HEK293 (cell line): ENCODE results near the gene DNAJC4.

ENCODE experiments used
- CTCF ChIA-PET: fragments of 350-600 bp; formaldehyde crosslinking; extraction: SDS; loops from one replicate; lab custom pipeline; 2021; ENCODE audit warnings: antibody characterized with exemption; lab: Yijun Ruan, JAX
- POLR2A ChIA-PET: fragments of 300-600 bp; formaldehyde crosslinking; extraction: SDS; loops from one replicate; lab custom pipeline; 2020; ENCODE audit warnings: antibody characterized with exemption, inconsistent platforms; lab: Yijun Ruan, JAX
- H3K27ac ChIP-seq: fragments of 200-500 bp; sonication (Bioruptor generic); 2 replicates; pipeline ENCODE4 v1.5.1; 2014; ENCODE audit warnings: low read depth, low read length, control low read depth, inconsistent platforms; ENCODE audit errors: extremely low read depth
- H3K36me3 ChIP-seq, 2 experiments: fragments of 200-500 bp in 1 of 2; sonication (Bioruptor generic) in 1 of 2; 1 replicate in 1 of 2; 2 replicates in 1 of 2; pipeline ENCODE4 v1.5.1; 2014 to 2017; ENCODE audit warnings: inconsistent platforms in 2 of 2, low read length in 2 of 2; ENCODE audit not compliant: control insufficient read depth in 2 of 2, insufficient read depth in 1 of 2
- H3K4me1 ChIP-seq: fragments of 200-500 bp; sonication (Bioruptor generic); 2 replicates; pipeline ENCODE4 v1.5.1; 2014; ENCODE audit warnings: mild to moderate bottlenecking, low read length, inconsistent platforms; ENCODE audit not compliant: control insufficient read depth, insufficient read depth
- H3K4me3 ChIP-seq: 2 replicates; pipeline ENCODE4 v1.5.1; 2011; ENCODE audit warnings: low read depth, mild to moderate bottlenecking, control low read depth, low read length, moderate library complexity
- H3K9me3 ChIP-seq: fragments of 200-500 bp; sonication (Bioruptor generic); 2 replicates; pipeline ENCODE4 v1.5.1; 2014; ENCODE audit warnings: low read depth, low read length, inconsistent platforms; ENCODE audit not compliant: control insufficient read depth, insufficient read depth
- HOXC10 ChIP-seq: sonication (generic); formaldehyde crosslinking; IDR thresholded peaks from 2 replicates; pipeline ENCODE4 v1.8.1; 2023; ENCODE audit warnings: mild to moderate bottlenecking, missing genetic modification reagents
- IKZF3 ChIP-seq: fragments of 450-650 bp; IDR thresholded peaks from 2 replicates; pipeline ENCODE4 v1.5.0; 2018; ENCODE audit warnings: missing biosample characterization, mild to moderate bottlenecking, missing genetic modification characterization, moderate library complexity
- KLF10 ChIP-seq: fragments of 450-650 bp; IDR thresholded peaks from 2 replicates; pipeline ENCODE4 v1.5.1; 2018; ENCODE audit warnings: missing biosample characterization, mild to moderate bottlenecking, missing genetic modification characterization
- SCRT2 ChIP-seq: fragments of 450-650 bp; formaldehyde crosslinking; IDR thresholded peaks from 2 replicates; pipeline ENCODE4 v1.5.1; 2016; ENCODE audit warnings: missing biosample characterization, missing genetic modification characterization
- SP2 ChIP-seq: fragments of 450-650 bp; formaldehyde crosslinking; IDR thresholded peaks from 2 replicates; pipeline ENCODE4 v1.5.1; 2016; ENCODE audit warnings: missing biosample characterization, missing genetic modification characterization
- ZBTB7A ChIP-seq: fragments of 450-650 bp; formaldehyde crosslinking; IDR thresholded peaks from 2 replicates; pipeline ENCODE4 v1.5.1; 2016; ENCODE audit warnings: low read depth, missing biosample characterization, missing genetic modification characterization
- ZNF138 ChIP-seq: fragments of 450-650 bp; formaldehyde crosslinking; IDR thresholded peaks from 2 replicates; pipeline ENCODE4 v1.5.1; 2016; ENCODE audit warnings: missing biosample characterization, missing genetic modification characterization, borderline replicate concordance
- ZNF2 ChIP-seq: fragments of 450-650 bp; formaldehyde crosslinking; IDR thresholded peaks from 2 replicates; pipeline ENCODE4 v1.5.1; 2016; ENCODE audit warnings: missing biosample characterization, missing genetic modification characterization
- ZNF341 ChIP-seq: fragments of 450-650 bp; formaldehyde crosslinking; IDR thresholded peaks from 2 replicates; pipeline ENCODE4; 2016; ENCODE audit warnings: low read depth, missing biosample characterization, missing genetic modification characterization
- ZNF391 ChIP-seq: fragments of 450-650 bp; formaldehyde crosslinking; IDR thresholded peaks from 2 replicates; pipeline ENCODE4 v1.5.1; 2016; ENCODE audit warnings: low read depth, missing biosample characterization, missing genetic modification characterization, borderline replicate concordance
- ZNF433 ChIP-seq: fragments of 450-650 bp; formaldehyde crosslinking; IDR thresholded peaks from 2 replicates; pipeline ENCODE4 v1.5.1; 2016; ENCODE audit warnings: missing biosample characterization, missing genetic modification characterization, low read depth
- ZNF501 ChIP-seq: fragments of 450-650 bp; formaldehyde crosslinking; IDR thresholded peaks from 2 replicates; pipeline ENCODE4 v1.5.1; 2016; ENCODE audit warnings: missing biosample characterization, missing genetic modification characterization
- ZNF549 ChIP-seq: fragments of 450-650 bp; IDR thresholded peaks from 2 replicates; pipeline ENCODE4 v1.5.1; 2018; ENCODE audit warnings: missing biosample characterization, missing genetic modification characterization, mild to moderate bottlenecking, inconsistent platforms, moderate library complexity
- ZNF626 ChIP-seq: fragments of 450-650 bp; sonication (Bioruptor Pico); formaldehyde crosslinking; IDR thresholded peaks from 2 replicates; pipeline ENCODE4 v1.5.1; 2018; ENCODE audit warnings: missing biosample characterization, missing genetic modification characterization, inconsistent platforms
- ZNF629 ChIP-seq: fragments of 450-650 bp; formaldehyde crosslinking; IDR thresholded peaks from 2 replicates; pipeline ENCODE4 v1.5.1; 2017; ENCODE audit warnings: missing biosample characterization, missing genetic modification characterization
- ZNF664 ChIP-seq: fragments of 450-650 bp; formaldehyde crosslinking; IDR thresholded peaks from 2 replicates; pipeline ENCODE4 v1.5.1; 2016; ENCODE audit warnings: missing biosample characterization, missing genetic modification characterization
- ZNF701 ChIP-seq: fragments of 450-650 bp; formaldehyde crosslinking; IDR thresholded peaks from 2 replicates; pipeline ENCODE4 v1.5.1; 2016; ENCODE audit warnings: missing biosample characterization, missing genetic modification characterization
- ZNF785 ChIP-seq: fragments of 450-650 bp; formaldehyde crosslinking; IDR thresholded peaks from 2 replicates; pipeline ENCODE4 v1.5.1; 2016; ENCODE audit warnings: missing biosample characterization, missing genetic modification characterization
- ZNF792 ChIP-seq: fragments of 450-650 bp; formaldehyde crosslinking; IDR thresholded peaks from 2 replicates; pipeline ENCODE4 v1.5.1; 2016; ENCODE audit warnings: missing biosample characterization, missing genetic modification characterization
- TF ChIP-seq, protein P1 (sequence below): fragments of 450-650 bp; formaldehyde crosslinking; IDR thresholded peaks from 2 replicates; pipeline ENCODE4 v1.5.1; 2016; ENCODE audit warnings: missing biosample characterization, missing genetic modification characterization
- TF ChIP-seq, protein P2 (sequence below): IDR thresholded peaks from 2 replicates; pipeline ENCODE4 v1.6.1; 2011; ENCODE audit warnings: mild to moderate bottlenecking, low read depth, low read length, borderline replicate concordance
- TF ChIP-seq, protein P3 (sequence below): fragments of 450-650 bp; formaldehyde crosslinking; IDR thresholded peaks from 2 replicates; pipeline ENCODE4 v1.5.1; 2016; ENCODE audit warnings: missing biosample characterization, missing genetic modification characterization
- TF ChIP-seq, protein P4 (sequence below): fragments of 450-650 bp; formaldehyde crosslinking; IDR thresholded peaks from 2 replicates; pipeline ENCODE4 v1.5.1; 2016; ENCODE audit warnings: missing biosample characterization, missing genetic modification characterization

The DNAJC4 gene

DNA sequence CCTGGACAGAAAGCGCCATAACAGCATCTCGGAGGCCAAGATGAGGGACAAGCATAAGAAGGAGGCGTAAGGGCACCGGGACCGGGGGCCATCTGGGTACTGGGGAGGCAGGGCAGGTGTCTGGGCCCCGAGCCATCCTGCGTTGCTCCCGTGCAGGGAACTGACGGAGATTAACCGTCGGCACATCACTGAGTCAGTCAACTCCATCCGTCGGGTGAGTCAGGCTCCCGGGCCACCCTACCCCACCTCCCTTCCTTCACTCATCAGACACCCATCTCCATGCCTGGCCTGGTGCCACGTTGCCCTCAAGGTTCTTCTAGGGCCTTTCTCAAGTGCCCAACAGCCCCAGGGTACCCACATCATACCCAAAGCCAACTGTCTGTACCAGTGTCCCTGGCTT, 36.0 kb downstream of the DNAJC4 start:
- ChIA-PET CTCF (interaction anchor here (6.8 kb wide), 1 partner anchor 36 kb away, joined by 81 read pairs; the partner anchor contains the start of genes CATSPERZ and ESRRA), POLR2A (interaction anchor here (6.5 to 7.0 kb wide), 2 partner anchors 15 to 22 kb away, joined by 52 to 96 read pairs; partner anchors contain the start of genes FKBP2, PLCB3 and PPP1R14B)
- Histone ChIP-seq H3K9me3 (no peaks in the 10 kb centered on the region), H3K27ac (no peak overlapping the region), H3K4me1 (peaks cover 2% of the 10 kb centered on the region; the same call in 1 of the 2 replicates), H3K36me3 (peaks cover 0 to 52% of the 10 kb centered on the region in 2 experiments; a peak in 1 of 3 replicates), H3K4me3 (no peak overlapping the region)
- no peak for TF ChIP-seq ZNF626 (tag by site-specific recombination)
- no peak for TF ChIP-seq ZNF549 (tag by site-specific recombination)
- TF ChIP-seq, protein P1, sequence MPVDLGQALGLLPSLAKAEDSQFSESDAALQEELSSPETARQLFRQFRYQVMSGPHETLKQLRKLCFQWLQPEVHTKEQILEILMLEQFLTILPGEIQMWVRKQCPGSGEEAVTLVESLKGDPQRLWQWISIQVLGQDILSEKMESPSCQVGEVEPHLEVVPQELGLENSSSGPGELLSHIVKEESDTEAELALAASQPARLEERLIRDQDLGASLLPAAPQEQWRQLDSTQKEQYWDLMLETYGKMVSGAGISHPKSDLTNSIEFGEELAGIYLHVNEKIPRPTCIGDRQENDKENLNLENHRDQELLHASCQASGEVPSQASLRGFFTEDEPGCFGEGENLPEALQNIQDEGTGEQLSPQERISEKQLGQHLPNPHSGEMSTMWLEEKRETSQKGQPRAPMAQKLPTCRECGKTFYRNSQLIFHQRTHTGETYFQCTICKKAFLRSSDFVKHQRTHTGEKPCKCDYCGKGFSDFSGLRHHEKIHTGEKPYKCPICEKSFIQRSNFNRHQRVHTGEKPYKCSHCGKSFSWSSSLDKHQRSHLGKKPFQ (tag by site-specific recombination), result no peak
- TF ChIP-seq ZNF2 (tag by site-specific recombination), result no peak

DNA sequence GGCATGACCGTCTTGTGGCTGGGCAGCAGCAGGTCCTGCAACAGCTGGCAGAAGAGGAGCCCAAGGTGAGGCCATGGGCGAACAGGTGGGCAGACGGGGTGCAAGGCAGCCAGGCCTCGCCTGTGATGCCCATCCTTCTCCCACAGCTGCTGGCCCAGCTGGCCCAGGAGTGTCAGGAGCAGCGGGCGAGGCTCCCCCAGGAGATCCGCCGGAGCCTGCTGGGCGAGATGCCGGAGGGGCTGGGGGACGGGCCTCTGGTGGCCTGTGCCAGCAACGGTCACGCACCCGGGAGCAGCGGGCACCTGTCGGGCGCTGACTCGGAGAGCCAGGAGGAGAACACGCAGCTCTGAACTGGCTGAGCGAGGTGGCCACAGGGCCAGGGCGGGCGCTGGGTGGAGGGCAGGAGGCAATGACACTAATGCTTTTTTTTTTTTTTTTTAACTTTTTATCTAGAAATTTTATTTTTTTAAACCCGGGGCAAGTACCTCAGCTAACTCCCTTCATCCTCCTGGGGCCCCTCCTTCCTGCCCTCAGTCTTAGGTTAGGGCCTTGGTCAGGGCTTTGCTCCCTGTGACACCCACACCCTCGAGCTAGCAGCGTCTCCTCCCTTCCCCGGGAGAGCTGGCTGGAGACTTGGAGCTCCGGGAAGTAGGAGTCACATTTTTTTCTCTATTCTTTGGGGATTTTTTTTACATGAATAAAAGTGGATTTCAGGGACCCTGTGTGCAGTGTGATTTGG, 37.0 kb downstream of the DNAJC4 start:
- H3K4me3 ChIP-seq, result no peak overlapping the region
- POLR2A ChIA-PET, result interaction anchor here (0.6 to 7.0 kb wide), 7 partner anchors 9 to 53 kb away, joined by 3 to 96 read pairs (median 5); partner anchors contain the start of genes BAD, FKBP2, GPR137 and PLCB3
- H3K27ac ChIP-seq, result no peak overlapping the region; the same call in 1 of the 2 replicates
- CTCF ChIA-PET, result interaction anchor here (0.6 to 6.8 kb wide), 6 partner anchors 16 to 383 kb away, joined by 3 to 81 read pairs (median 4); partner anchors contain the start of genes CATSPERZ, ESRRA and PLCB3
- H3K4me1 ChIP-seq, result peaks cover 2% of the 10 kb centered on the region; the same call in 1 of the 2 replicates
- peaks cover 0 to 44% of the 10 kb centered on the region in 2 experiments; a peak in 1 of 3 replicates for H3K36me3 ChIP-seq
- no peaks in the 10 kb centered on the region for H3K9me3 ChIP-seq
- no peak for TF ChIP-seq HOXC10 (CRISPR knock-in tag)
- no peak for TF ChIP-seq ZNF701
- no peak for TF ChIP-seq ZNF391
- peak; percentile 50 for TF ChIP-seq SCRT2
- no peak for TF ChIP-seq ZNF785

DNA sequence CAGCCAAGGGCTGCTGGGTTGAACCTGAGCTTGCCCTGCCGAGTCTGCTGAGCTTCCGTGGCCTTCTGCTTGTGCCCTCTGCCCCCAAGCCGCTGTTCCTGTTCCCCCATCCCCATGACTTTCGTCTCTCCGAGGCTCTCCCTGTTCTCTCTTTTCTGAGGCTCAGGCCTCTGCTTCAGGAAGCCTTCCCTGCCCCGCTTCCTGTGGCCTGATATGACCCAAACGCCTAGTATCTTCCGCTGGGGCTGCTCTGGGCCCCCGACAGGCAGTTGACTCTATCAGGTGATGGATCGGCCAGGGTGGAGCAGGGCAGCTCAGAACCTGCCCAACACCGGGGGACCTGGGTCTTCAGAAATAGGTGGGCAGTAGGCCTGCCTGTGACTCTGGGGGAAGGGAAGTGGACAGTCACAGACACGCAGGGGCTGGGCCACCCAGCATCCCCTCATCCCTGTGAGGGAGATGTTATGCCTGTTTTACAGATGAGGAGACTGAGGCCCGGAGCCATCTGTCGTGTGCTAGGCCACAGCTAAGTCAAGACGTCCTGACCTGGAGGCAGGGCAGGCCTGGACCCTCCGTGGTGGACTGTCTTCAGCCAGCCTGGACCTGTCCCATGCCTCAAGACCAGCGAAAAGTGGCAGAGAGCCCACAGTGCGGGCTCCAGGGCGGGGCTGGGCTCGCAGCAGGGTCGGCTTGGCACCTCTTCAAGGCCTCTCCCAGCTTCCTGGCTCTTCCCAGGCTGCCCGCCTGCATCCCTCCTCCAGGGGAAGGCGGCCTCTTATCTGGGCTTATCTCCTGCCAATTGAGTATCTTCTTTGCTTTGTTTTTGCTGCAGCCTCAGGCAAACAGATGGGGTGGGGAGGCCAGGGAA, 37.9 kb downstream of the DNAJC4 start:
- POLR2A ChIA-PET, result interaction anchor here (0.6 to 7.0 kb wide), 11 partner anchors 10 to 87 kb away, joined by 3 to 96 read pairs (median 5); partner anchors contain the start of genes BAD, FERMT3, FKBP2 and GPR137
- CTCF ChIA-PET, result interaction anchor here (0.7 to 6.8 kb wide), 6 partner anchors 16 to 382 kb away, joined by 3 to 81 read pairs (median 4); partner anchors contain the start of genes CATSPERZ, ESRRA and PLCB3
- Histone ChIP-seq H3K9me3 (no peaks in the 10 kb centered on the region), H3K36me3 (peaks cover 0 to 39% of the 10 kb centered on the region in 2 experiments; a peak in 1 of 3 replicates), H3K27ac (peak overlapping the region; percentile 83), H3K4me3 (no peak overlapping the region), H3K4me1 (peaks cover 2% of the 10 kb centered on the region; the same call in 1 of the 2 replicates)
- TF ChIP-seq ZNF138 (tag by site-specific recombination) (no peak), ZNF792 (tag by site-specific recombination) (no peak), ZNF629 (tag by site-specific recombination) (no peak), ZNF341 (peak; percentile 89), IKZF3 (tag by site-specific recombination) (peak; percentile 53; the same call in 1 of the 2 replicates), KLF10 (tag by site-specific recombination) (no peak), ZNF664 (tag by site-specific recombination) (no peak), ZNF501 (tag by site-specific recombination) (no peak), ZNF433 (tag by site-specific recombination) (no peak), ZBTB7A (no peak), SP2 (peak; percentile 66), ZNF785 (no peak)
- TF ChIP-seq, protein P2, sequence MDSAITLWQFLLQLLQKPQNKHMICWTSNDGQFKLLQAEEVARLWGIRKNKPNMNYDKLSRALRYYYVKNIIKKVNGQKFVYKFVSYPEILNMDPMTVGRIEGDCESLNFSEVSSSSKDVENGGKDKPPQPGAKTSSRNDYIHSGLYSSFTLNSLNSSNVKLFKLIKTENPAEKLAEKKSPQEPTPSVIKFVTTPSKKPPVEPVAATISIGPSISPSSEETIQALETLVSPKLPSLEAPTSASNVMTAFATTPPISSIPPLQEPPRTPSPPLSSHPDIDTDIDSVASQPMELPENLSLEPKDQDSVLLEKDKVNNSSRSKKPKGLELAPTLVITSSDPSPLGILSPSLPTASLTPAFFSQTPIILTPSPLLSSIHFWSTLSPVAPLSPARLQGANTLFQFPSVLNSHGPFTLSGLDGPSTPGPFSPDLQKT, result no peak
- TF ChIP-seq, protein P3, sequence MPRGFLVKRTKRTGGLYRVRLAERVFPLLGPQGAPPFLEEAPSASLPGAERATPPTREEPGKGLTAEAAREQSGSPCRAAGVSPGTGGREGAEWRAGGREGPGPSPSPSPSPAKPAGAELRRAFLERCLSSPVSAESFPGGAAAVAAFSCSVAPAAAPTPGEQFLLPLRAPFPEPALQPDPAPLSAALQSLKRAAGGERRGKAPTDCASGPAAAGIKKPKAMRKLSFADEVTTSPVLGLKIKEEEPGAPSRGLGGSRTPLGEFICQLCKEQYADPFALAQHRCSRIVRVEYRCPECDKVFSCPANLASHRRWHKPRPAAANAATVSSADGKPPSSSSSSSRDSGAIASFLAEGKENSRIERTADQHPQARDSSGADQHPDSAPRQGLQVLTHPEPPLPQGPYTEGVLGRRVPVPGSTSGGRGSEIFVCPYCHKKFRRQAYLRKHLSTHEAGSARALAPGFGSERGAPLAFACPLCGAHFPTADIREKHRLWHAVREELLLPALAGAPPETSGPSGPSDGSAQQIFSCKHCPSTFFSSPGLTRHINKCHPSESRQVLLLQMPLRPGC (tag by site-specific recombination), result no peak
- TF ChIP-seq, protein P4, sequence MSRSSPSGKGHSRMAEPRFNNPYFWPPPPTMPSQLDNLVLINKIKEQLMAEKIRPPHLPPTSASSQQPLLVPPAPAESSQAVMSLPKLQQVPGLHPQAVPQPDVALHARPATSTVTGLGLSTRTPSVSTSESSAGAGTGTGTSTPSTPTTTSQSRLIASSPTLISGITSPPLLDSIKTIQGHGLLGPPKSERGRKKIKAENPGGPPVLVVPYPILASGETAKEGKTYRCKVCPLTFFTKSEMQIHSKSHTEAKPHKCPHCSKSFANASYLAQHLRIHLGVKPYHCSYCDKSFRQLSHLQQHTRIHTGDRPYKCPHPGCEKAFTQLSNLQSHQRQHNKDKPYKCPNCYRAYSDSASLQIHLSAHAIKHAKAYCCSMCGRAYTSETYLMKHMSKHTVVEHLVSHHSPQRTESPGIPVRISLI, result no peak
